HG03139 (cell line): ENCODE measurements around the gene TBC1D24.
"Not testable (repeated sequence)": the region's sequence is repeated elsewhere in the genome, so short reads cannot be mapped to it uniquely, and the experiment has no call there.

Experiments used
- ATAC-seq: cut with Tn5 transposase; IDR thresholded peaks from one replicate; pipeline ENCODE4 v1.9.1; 2021; ENCODE audit not compliant: unreplicated experiment

Gene TBC1D24

DNA sequence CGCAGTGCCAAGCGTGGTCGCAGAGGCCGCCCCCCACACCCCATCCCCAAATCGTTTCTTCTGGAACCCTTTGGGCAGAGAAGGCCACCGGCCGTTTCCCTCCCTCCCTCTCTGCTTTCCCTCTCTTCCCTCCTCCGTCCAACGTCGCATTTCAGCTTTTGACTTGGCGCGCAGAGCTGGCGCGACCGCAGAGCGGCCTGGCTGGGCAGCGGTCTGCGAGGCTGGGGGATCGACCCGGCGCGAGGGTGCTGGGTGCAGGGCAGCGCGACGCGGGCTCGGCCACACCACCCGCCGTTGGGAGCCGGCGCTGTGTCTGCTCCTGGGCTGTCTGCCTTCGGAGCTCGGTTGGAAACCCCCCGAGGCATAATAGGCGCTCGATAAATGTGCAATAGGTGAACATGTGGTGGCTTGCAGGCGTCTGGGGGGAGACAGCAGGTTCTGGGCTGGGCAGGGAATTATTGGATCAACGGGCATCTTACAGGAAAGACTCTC lies 6.6 kb upstream of the TBC1D24 start:
- ATAC-seq = no peak

DNA sequence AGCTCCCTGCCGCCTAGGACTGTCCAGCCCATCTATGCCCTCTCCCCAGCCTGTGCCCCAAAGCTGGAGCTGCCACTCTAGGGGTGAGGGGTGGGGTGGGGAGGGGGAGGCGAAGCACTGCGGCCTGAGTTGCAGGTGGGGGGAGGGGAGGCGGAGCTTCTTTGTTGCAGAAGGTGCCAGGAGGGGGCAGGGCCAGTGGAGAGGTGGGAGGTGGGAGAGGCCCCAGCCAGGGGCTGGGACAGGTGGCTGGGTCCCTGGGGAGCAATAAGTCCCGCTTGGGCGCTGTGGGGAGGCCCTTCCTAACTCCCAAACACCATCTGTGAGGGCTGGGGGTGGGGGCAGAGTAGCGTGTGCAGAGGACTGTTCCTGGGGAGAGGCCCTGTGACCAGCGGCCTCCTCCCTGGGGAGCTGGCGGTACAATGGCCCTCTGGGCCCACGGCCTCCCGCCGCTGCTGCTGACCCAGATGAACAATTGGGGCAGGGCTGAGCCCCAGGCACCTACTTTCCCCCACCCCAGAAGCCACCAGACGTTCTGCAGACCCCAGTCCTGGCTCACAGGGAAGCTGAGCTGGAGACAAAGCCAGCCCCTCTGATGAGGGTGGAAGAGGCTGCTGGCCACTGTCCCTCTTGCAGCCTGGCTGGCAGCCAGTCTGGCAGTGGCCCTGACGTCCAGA lies 6.1 kb upstream of the TBC1D24 start:
- ATAC-seq = no peak

DNA sequence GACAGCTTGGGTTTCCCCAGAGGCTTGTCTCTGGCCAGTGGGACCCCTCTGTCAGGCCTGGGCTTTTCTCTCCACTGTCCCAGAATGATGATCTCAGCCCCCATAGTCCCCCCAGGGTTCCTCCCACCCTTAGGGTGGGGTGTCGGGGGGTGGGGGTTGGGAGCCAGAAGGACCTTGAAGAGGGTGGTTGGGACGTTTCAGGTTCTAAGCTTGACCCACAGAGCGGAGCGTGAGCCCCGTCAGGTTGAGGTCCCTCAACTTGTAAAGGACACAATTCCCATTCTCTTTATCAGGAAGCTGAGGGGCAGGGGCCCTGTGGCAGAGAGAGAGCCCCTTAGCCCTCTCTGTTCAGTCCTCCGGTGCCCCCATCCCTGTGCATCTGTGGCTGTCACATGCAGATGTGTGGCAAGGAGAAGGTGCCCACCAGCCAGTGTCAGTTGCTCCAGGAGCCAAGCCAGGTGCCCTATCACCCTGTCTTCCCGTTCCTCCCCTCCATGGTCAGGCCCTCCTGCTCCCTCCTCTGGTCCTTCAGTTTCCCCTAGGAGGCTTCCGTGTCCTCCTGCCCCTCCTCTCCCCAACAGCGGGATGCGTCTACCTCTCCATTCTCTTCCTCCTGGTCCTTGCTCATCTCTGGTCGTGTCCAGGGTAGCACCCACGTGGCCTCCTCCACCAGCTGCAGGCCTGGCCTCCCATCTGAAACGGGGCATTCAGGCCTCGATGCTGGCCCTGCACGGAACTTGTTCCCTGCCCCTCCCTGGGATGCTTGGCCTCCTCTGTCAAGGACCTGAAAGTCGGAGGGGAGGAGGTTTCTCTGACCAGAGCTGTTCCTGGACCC lies 5.3 kb upstream of the TBC1D24 start:
- ATAC-seq = no peak

DNA sequence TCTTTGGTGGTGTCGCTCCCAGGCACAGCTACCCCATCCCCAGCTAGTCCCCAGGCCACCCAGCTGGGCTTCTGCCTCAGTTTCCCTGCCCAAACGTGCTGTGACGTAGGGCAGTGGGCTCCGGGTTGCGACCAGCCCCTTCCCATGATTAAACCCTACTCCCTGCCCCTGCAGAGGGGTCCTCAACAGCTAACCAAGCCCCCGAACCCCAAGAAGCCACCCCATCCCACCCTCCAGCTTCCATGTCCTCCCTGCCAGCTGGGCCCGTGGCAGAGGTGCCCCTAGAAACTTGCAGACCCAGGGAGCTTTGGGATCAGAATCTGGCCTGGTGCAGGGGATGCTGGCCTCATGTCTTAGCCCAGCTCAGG lies 4.7 kb upstream of the TBC1D24 start:
- no peak for ATAC-seq

DNA sequence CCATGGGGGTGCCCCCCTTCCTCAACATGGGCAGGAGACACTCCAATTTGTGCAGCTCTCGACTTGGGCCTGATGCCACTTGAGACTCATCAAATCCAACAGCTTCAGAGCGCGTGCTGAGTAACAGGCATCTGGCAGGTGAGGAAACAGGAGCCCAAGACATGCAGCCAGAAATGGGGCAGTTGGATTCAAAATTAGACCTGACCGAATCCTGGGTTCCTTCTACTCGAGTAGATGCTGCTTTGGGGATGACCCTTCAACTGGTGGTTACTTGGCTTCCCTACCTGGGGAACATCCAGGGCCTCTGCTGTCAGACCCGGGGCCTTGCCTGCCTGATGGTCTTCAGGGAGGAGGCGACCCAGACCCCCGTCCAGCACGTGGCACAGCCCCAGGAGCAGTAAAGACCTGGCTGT lies 4.3 kb upstream of the TBC1D24 start:
- ATAC-seq = no peak

DNA sequence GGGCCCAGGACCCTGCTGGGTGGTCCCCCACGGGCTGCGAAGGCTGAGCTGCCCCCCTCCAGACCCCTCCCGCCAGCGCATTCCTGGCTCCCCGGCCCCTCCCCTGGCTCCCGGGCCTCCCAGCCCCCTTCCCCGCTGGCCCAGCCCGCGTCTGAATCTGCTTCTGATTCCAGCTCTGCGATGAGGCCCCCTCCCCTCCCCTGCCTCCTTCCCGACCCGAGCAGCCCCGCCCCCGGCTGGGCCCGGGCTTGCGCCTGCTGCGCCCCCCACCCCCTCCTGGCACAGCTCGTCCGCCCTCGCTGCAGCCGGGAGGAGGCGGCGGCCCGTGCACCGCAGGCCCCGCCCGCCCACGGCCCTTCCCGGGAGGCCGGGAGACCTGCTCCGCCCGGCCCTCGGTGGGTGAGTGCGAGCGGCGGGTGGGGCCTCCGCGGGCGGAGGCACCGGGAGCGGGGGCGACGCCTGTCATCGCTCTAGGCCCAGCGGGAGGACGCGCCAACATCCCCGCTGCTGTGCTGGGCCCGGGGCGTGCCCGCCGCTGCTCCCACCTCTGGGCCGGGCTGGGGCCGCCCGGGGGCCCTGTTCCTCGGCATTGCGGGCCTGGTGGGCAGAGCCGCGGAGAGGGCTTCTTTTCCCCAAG lies 3.8 kb upstream of the TBC1D24 start, which contains the start of gene NTN3:
NTN3 (plus strand) TSS at position 282 of the 637 bp plus-strand sequence. CDS start 405 bp downstream, outside the sequence.
- no peak for ATAC-seq

DNA sequence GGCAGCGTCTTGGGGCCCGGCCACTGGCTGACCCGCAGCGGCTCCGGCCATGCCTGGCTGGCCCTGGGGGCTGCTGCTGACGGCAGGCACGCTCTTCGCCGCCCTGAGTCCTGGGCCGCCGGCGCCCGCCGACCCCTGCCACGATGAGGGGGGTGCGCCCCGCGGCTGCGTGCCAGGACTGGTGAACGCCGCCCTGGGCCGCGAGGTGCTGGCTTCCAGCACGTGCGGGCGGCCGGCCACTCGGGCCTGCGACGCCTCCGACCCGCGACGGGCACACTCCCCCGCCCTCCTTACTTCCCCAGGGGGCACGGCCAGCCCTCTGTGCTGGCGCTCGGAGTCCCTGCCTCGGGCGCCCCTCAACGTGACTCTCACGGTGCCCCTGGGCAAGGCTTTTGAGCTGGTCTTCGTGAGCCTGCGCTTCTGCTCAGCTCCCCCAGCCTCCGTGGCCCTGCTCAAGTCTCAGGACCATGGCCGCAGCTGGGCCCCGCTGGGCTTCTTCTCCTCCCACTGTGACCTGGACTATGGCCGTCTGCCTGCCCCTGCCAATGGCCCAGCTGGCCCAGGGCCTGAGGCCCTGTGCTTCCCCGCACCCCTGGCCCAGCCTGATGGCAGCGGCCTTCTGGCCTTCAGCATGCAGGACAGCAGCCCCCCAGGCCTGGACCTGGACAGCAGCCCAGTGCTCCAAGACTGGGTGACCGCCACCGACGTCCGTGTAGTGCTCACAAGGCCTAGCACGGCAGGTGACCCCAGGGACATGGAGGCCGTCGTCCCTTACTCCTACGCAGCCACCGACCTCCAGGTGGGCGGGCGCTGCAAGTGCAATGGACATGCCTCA lies 3.1 kb upstream of the TBC1D24 start:
- no peak for ATAC-seq

DNA sequence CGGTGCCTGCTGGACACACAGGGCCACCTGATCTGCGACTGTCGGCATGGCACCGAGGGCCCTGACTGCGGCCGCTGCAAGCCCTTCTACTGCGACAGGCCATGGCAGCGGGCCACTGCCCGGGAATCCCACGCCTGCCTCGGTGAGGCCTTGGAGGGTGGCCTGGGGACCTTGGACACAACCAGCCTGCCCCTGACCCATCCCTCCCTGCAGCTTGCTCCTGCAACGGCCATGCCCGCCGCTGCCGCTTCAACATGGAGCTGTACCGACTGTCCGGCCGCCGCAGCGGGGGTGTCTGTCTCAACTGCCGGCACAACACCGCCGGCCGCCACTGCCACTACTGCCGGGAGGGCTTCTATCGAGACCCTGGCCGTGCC lies 2.5 kb upstream of the TBC1D24 start:
- ATAC-seq = no peak

DNA sequence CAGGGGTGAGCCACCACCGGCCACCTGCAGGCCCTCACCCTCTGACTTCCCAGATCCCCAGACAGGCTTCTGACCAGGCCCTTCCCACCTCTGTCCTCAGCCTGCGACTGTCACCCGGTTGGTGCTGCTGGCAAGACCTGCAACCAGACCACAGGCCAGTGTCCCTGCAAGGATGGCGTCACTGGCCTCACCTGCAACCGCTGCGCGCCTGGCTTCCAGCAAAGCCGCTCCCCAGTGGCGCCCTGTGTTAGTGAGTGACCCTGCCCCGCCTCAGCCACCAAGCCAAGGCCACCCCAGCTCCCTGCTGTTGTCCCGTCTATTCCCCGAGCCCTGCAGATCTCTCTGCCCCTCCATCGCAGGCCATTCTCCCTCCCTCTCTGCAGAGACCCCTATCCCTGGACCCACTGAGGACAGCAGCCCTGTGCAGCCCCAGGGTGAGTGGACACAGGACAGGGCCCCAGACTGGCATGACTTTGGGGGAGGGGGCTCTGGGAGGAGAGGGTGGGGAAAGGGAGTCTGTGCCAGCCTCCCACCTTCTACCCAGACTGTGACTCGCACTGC lies 2.0 kb upstream of the TBC1D24 start:
- ATAC-seq = no peak

DNA sequence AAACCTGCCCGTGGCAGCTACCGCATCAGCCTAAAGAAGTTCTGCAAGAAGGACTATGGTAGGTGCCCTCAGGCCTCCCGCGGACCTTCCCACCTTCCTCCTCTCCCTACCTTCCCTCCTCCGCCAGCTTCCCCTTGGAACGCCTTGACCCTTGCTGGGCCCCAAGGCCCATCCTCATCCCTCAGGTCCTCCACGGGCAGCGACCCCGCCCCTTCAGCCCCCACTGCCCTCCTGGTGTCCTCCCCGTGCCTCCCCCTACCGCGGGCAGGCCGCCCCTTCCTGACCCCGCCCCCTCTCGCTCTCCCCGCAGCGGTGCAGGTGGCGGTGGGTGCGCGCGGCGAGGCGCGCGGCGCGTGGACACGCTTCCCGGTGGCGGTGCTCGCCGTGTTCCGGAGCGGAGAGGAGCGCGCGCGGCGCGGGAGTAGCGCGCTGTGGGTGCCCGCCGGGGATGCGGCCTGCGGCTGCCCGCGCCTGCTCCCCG lies 1.4 kb upstream of the TBC1D24 start:
- no peak for ATAC-seq

DNA sequence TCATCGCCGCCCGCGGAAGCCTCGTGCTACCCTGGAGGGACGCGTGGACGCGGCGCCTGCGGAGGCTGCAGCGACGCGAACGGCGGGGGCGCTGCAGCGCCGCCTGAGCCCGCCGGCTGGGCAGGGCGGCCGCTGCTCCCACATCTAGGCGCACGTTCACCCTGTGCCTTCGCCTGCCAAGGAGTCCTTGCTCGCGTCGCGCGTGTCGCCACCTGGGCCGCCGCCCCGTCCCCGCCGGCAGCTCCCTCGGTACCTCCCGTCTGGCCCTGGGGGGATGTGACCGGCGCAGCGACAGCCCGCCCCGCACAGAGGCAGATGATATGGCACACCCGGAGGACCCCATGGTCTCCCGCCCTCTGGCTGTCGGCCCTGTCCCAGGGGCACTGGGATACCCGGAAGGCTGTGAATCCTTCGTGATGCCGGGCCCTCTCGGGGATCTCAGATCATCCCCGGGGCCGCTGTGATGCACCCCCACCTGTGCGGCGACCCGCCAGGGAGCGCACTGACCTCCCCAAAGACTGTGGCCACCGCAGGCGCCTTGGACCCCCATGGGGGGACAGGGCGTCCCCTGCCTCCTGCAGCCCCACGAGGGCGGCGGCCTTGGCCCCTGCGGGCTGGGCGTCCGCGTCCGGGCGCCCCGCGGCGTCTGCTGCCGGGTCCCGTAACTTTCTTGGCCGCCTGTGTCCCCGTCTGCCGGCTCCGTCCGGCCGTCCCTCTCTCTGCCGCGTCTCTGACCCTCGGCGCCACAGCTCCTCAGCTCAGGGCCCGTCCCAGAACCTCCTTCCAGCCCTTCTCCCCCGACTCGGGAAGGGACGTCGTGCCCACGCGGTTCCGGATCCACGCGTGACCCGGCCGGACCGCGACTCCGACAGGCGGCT lies 689 bp upstream of the TBC1D24 start:
- no peak for ATAC-seq

DNA sequence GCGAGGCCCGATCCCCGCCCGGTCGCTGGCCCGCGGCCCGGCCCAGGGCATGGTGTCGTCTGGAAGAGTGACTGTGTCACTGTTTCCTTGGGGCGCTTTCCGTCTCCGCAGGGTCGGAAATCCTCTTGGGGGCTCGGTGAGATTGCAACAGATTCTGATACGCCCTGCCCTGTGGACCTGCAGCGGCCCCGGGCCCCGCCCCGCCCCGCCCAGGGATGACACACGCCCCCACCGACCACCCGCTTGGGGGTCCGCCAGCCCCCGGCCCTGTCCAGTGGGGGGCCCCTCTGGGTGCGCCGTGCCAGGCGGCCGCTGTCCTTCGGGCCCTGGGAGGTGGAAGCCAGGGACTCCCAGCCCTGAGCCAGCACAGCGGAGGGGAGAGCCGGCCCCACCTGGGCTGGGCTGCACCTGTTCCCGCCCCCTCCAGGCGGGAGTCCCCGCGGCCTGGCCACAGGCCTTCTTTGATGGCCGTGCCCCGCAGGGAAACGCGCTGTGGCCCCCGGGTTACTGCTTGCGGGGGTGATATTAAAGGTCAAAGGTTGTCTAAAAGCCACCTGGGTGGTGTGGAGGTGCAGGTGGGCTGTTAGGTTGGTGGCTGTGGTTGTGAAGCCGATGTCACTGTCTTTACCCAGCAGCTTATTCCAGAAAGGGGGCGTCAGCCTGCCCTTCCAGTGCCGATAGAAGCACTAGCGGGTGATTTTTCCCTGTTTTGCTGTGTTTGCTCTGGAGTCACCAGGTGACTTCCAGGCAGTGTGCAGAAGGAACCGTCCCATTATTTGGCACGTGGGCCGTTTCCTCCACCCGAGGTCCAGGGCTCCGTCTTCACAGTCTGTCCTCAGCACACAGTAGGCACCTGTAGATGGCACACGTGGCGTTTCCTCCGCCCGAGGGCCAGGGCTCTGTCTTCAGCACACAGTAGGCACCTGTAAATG lies 752 bp downstream of the TBC1D24 start:
- ATAC-seq = no peak

DNA sequence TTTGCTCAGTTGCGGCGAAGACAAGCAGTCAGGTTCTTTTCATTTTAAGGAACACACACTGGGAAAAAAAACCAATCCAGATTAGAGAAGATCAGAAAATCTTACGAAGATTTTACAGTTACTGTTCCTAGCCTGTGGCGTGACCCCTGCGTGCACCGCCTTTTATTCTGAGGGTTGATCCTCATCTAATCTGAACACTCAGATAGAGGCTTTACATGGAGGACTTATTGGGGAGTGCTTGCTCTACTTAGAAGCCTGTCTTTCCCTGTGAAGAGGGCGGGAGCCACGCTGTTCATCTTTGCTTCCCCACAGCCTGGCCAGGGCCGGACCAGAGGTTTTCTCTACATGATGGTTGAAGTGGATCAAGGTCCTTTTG lies 1.4 kb downstream of the TBC1D24 start:
- ATAC-seq = no peak

DNA sequence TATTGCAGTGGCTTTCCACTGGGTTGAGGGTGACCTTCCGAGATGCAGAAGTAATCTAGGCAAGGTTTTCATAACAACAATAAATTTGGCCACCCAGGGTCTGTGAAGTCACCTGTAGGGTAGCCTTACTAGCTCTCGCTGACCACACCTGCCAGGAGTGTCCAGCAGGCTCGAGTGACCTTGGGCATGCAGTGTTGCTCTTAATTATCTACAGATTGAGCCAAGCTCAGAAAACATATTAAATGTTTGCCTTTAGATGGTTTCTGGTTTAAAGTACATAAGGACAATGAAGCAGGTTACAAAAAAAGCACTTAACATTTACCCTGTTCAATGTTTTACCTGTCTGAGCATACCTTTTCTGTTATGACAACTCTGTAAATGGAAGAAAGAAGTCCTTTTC lies 1.8 kb downstream of the TBC1D24 start:
- ATAC-seq = no peak

DNA sequence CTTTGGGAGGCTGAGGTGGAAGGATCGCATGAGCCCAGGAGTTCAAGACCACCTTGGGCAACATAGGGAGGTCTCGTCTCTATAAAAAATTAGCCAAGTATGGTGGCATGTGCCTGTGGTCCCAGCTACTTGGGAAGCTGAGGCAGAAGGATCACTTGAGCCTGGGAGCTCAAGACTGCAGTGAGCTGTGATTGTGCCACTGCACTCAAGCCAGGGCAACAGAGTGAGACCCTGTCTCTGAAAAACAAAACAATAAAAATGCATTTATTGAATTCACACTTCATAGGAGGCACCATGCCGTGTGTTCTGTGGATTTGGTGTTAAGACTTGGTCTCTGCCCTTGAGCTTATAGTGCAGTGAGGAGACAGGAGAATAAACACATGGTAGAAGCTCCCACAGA lies 2.4 kb downstream of the TBC1D24 start:
- no peak for ATAC-seq

DNA sequence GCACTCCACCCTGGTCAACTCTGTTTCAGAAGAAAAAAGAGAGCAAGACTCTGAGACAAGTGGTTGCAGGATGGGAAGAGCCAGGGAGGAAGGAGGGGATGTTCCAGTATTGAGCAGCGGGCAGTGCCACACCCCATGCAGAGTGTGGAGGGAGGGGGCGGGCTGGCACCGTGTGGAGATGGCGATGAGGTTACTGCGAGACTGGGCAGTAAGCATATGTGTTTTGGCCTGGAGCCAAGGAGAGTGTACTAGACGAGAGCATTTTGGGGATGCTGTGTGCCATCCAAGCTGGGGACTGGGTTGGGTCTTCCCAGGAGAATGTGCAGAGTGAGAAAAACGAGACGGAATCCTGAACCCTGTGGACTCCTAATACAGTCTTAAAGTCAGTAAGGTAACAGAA lies 3.4 kb downstream of the TBC1D24 start:
- ATAC-seq = no peak

DNA sequence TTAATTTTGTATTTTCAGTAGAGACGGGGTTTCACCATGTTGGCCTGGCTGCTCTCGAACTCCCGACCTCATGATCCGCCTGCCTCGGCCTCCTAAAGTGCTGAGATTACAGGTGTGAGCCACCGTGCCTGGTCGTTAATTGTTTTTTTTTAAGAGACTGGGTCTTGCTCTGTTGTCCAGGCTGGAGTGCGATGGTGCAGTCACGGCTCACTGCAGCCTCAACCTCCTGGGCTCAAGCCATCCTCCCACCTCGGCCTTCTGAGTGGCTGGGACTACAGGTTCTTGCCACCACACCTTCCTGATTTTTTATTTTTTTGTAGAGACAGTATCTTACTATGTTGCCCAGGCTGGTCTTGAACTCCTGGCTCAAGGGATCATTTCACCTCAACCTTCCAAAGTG lies 5.1 kb downstream of the TBC1D24 start:
- not testable (repeated sequence) for ATAC-seq

DNA sequence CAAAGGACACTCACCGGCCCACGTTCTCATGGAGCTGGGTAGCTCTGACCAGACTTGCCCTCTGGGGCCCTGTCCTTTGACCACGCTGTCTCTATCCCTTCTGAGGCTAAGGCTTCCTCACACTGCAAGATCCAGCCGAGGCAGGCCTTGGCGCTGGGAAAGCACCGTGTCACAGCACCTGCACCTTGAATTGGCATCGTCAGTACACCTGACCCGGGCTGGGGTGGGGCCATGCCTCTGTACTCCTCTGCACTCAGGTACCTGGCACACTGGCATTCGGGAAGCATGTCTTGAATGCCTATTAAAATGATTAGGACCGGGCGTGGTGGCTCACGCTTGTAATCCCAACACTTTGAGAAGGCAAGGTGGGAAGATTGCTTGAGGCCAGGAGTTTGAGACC lies 6.0 kb downstream of the TBC1D24 start:
- ATAC-seq = no peak

DNA sequence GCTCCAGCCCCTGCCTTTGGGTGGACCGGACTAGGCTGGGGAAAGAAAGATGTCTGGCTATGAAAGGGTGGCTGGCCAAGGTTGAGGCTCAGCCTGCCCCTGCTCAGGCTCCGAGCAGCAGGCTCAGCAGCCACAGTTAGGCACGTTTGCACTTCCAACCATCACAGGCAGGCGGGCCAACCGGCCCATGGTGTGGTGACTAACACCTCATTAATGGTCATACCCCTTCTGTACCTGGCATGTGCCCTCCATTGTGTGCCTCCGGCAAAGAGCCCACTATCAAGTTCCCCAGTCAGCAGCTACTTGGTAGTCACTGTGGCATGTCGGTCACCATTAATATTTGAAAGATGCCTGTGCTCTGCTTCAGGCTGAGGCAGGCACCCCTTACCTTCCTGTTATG lies 6.7 kb downstream of the TBC1D24 start:
- ATAC-seq = no peak
